H1 (cell line): ENCODE measurements around the gene NR2F1-AS1. TPM values are rescaled to one million over a fixed set of nuclear protein-coding genes. Genes with fewer than 3 reads are reported as not detected.

Experiments
- CTCF ChIA-PET: fragments of 300-600 bp; sonication (Branson Sonifier 250); formaldehyde crosslinking; loops from one replicate; lab custom pipeline; 2021; ENCODE audit not compliant: partially characterized antibody; lab: Charles Lee
- POLR2A ChIA-PET: fragments of 300-600 bp; sonication (Branson Sonifier 250); formaldehyde crosslinking; loops from one replicate; lab custom pipeline; 2021; ENCODE audit warnings: inconsistent platforms; ENCODE audit not compliant: partially characterized antibody; lab: Charles Lee
- DNase-seq, 2 experiments: peaks; one replicate each; pipeline versions ENCODE4 v3.0.0 to v3.0.0-alpha.2; 2010 to 2022; ENCODE audit warnings: low spot score in 2 of 2, low read depth in 1 of 2, mixed read lengths in 1 of 2
- FAIRE-seq: peaks from 2 replicates; lab custom pipeline; 2011; peaks lifted over from hg19 to GRCh38; lab: Jason Lieb, UNC
- H2AFZ ChIP-seq: 2 replicates; pipeline ENCODE4 v1.8.1; 2012; ENCODE audit warnings: low read length, inconsistent platforms
- H2AK5ac ChIP-seq: 2 replicates; pipeline ENCODE4 v1.6.1; 2013; ENCODE audit warnings: low read depth, low read length
- H2BK120ac ChIP-seq: replicated peaks from 2 replicates; pipeline ENCODE3; 2013; ENCODE audit warnings: low read depth, low read length, inconsistent platforms
- H2BK12ac ChIP-seq: 2 replicates; pipeline ENCODE4 v1.6.1; 2013; ENCODE audit warnings: low read depth, low read length
- H2BK15ac ChIP-seq: 2 replicates; pipeline ENCODE4 v1.6.1; 2013; ENCODE audit warnings: low read length
- H2BK20ac ChIP-seq: 2 replicates; pipeline ENCODE4 v1.6.1; 2013; ENCODE audit warnings: low read length
- H2BK5ac ChIP-seq: 2 replicates; pipeline ENCODE4 v1.6.1; 2013; ENCODE audit warnings: low read depth, low read length
- H3K14ac ChIP-seq: 2 replicates; pipeline ENCODE4 v1.6.1; 2013; ENCODE audit warnings: inconsistent platforms; ENCODE audit not compliant: insufficient read length
- H3K18ac ChIP-seq: 2 replicates; pipeline ENCODE4 v1.6.1; 2013; ENCODE audit warnings: low read length; ENCODE audit errors: extremely low read depth
- H3K23ac ChIP-seq: 2 replicates; pipeline ENCODE4 v1.6.1; 2013; ENCODE audit warnings: inconsistent platforms; ENCODE audit not compliant: insufficient read length
- H3K23me2 ChIP-seq: 2 replicates; pipeline ENCODE4 v1.6.1; 2013; ENCODE audit warnings: low read depth, low read length
- H3K27ac ChIP-seq: 2 replicates; pipeline ENCODE4 v1.6.1; 2011; ENCODE audit warnings: low read depth, low read length, inconsistent platforms
- H3K27me3 ChIP-seq, 4 experiments: replicated peaks in 1 of 4; 1 replicate in 1 of 4; 2 replicates in 3 of 4; pipeline versions ENCODE4 v1.6.1 to v1.8.1; 2011 to 2013; ENCODE audit warnings: low read length in 3 of 4, mild to moderate bottlenecking in 3 of 4, inconsistent platforms in 2 of 4, mixed read lengths in 2 of 4, moderate library complexity in 1 of 4; ENCODE audit not compliant: control insufficient read depth in 3 of 4, insufficient read depth in 3 of 4; ENCODE audit errors: extremely low read depth in 1 of 4
- H3K36me3 ChIP-seq, 4 experiments: 2 replicates each; pipeline versions ENCODE4 v1.6.1 to v1.8.1; 2011 to 2013; ENCODE audit warnings: mild to moderate bottlenecking in 4 of 4, low read length in 3 of 4, moderate library complexity in 2 of 4, control low read depth in 1 of 4, inconsistent platforms in 1 of 4; ENCODE audit not compliant: insufficient read depth in 4 of 4, control insufficient read depth in 2 of 4
- H3K4ac ChIP-seq: replicated peaks from 2 replicates; pipeline ENCODE3; 2013; ENCODE audit warnings: low read length, low read depth, mixed read lengths, inconsistent platforms; ENCODE audit not compliant: insufficient read length
- H3K4me1 ChIP-seq, 4 experiments: replicated peaks in 1 of 4; 1 replicate in 1 of 4; 2 replicates in 3 of 4; pipeline versions ENCODE4 v1.6.1 to v1.8.1; 2011 to 2013; ENCODE audit warnings: low read length in 3 of 4, inconsistent platforms in 2 of 4, mixed read lengths in 1 of 4; ENCODE audit not compliant: insufficient read depth in 4 of 4, control insufficient read depth in 3 of 4
- H3K4me2 ChIP-seq, 2 experiments: 2 replicates each; pipeline versions ENCODE4 v1.6.1 to v1.8.1; 2011 to 2013; ENCODE audit warnings: low read depth in 2 of 2, low read length in 2 of 2, control low read depth in 1 of 2, inconsistent platforms in 1 of 2, mild to moderate bottlenecking in 1 of 2; ENCODE audit not compliant: insufficient read depth in 1 of 2
- H3K4me3 ChIP-seq, 4 experiments: fragments of 200-600, 300-600 bp in 1 of 4; sonication (generic), shearing (Covaris generic), sonication (Bioruptor Twin) in 1 of 4; 2 replicates each; pipeline versions ENCODE4 v1.5.1 to v1.8.1; 2011 to 2016; ENCODE audit warnings: low read length in 4 of 4, low read depth in 3 of 4, control low read depth in 2 of 4, inconsistent platforms in 2 of 4, mild to moderate bottlenecking in 2 of 4, mixed read lengths in 1 of 4, moderate library complexity in 1 of 4; ENCODE audit not compliant: insufficient read depth in 2 of 4; ENCODE audit errors: extremely low read depth in 1 of 4
- H3K56ac ChIP-seq: replicated peaks from 2 replicates; pipeline ENCODE3; 2013; ENCODE audit warnings: low read depth, mild to moderate bottlenecking, mixed read lengths, low read length, inconsistent platforms; ENCODE audit not compliant: insufficient read length
- H3K79me1 ChIP-seq: 2 replicates; pipeline ENCODE4 v1.6.1; 2013; ENCODE audit warnings: low read depth, low read length, control low read depth
- H3K79me2 ChIP-seq, 2 experiments: 2 replicates each; pipeline versions ENCODE4 v1.6.1 to v1.8.1; 2012 to 2013; ENCODE audit warnings: low read length in 2 of 2, mild to moderate bottlenecking in 2 of 2, inconsistent platforms in 1 of 2; ENCODE audit not compliant: insufficient read depth in 2 of 2, control insufficient read depth in 1 of 2
- H3K9ac ChIP-seq, 4 experiments: replicated peaks in 1 of 4; 1 replicate in 1 of 4; 2 replicates in 3 of 4; pipeline versions ENCODE4 v1.6.1 to v1.8.1; 2011 to 2013; ENCODE audit warnings: low read depth in 3 of 4, low read length in 3 of 4, control low read depth in 2 of 4, mild to moderate bottlenecking in 2 of 4, moderate library complexity in 2 of 4, inconsistent platforms in 1 of 4; ENCODE audit errors: extremely low read depth in 1 of 4
- H3K9me3 ChIP-seq, 2 experiments: 2 replicates each; pipeline versions ENCODE4 v1.6.1 to v1.8.1; 2012 to 2013; ENCODE audit warnings: mild to moderate bottlenecking in 2 of 2, moderate library complexity in 2 of 2, control low read depth in 1 of 2, inconsistent platforms in 1 of 2, low read depth in 1 of 2, low read length in 1 of 2, mixed read lengths in 1 of 2; ENCODE audit not compliant: insufficient read depth in 2 of 2
- H4K20me1 ChIP-seq, 2 experiments: replicated peaks in 1 of 2; 2 replicates each; pipeline versions ENCODE3 to v1.8.1; 2011 to 2013; ENCODE audit warnings: inconsistent platforms in 2 of 2, low read length in 2 of 2, mild to moderate bottlenecking in 1 of 2; ENCODE audit not compliant: insufficient read depth in 2 of 2, control insufficient read depth in 1 of 2
- H4K5ac ChIP-seq: 2 replicates; pipeline ENCODE4 v1.6.1; 2013; ENCODE audit warnings: low read length, low read depth, mixed read lengths, inconsistent platforms; ENCODE audit not compliant: insufficient read length
- H4K8ac ChIP-seq: 2 replicates; pipeline ENCODE4 v1.8.0; 2013; ENCODE audit warnings: mild to moderate bottlenecking, moderate library complexity, low read length, inconsistent platforms; ENCODE audit not compliant: insufficient read depth; ENCODE audit errors: extremely low read depth
- H4K91ac ChIP-seq: replicated peaks from 2 replicates; pipeline ENCODE3; 2013; ENCODE audit warnings: low read length, mixed read lengths, inconsistent platforms; ENCODE audit not compliant: insufficient read length
- CBX8 ChIP-seq: fragments of 300-800, 300-1000 bp; sonication (generic); IDR thresholded peaks from 2 replicates; pipeline ENCODE4 v1.7.1; 2016; ENCODE audit warnings: low read depth, low read length, borderline replicate concordance
- EZH2 ChIP-seq: fragments of 200-600 bp; sonication (generic); IDR thresholded peaks from 2 replicates; pipeline ENCODE4 v1.7.1; 2012; ENCODE audit warnings: low read depth, mild to moderate bottlenecking, moderate library complexity, low read length, inconsistent platforms; ENCODE audit not compliant: severe bottlenecking
- KDM4A ChIP-seq: IDR thresholded peaks from one replicate; pipeline ENCODE4 v1.7.1; 2012; ENCODE audit warnings: low read depth, mild to moderate bottlenecking, moderate library complexity, low read length, inconsistent platforms; ENCODE audit not compliant: severe bottlenecking
- NRF1 ChIP-seq: IDR thresholded peaks from 2 replicates; pipeline ENCODE4 v1.6.1; 2011; ENCODE audit warnings: mild to moderate bottlenecking, low read depth, low read length, improper control_type of control experiment
- RNF2 ChIP-seq: fragments of 200-900, 300-1000 bp; sonication (generic); IDR thresholded peaks from 2 replicates; pipeline ENCODE4 v1.7.1; 2016; ENCODE audit warnings: borderline replicate concordance, low read depth, mild to moderate bottlenecking, antibody characterized with exemption, low read length; ENCODE audit not compliant: poor library complexity, severe bottlenecking; ENCODE audit errors: missing control alignments
- SUZ12 ChIP-seq: fragments of 200-600 bp; sonication (generic); IDR thresholded peaks from 2 replicates; pipeline ENCODE4 v1.6.1; 2012; ENCODE audit warnings: mild to moderate bottlenecking, inconsistent platforms, low read length, moderate library complexity, mixed read lengths
- WGBS, 2 experiments: shearing (Covaris generic) in 1 of 2; methylation state at CpG; one replicate each; pipeline versions ENCODE4 v1.1.6 to v1.1.7; 2013 to 2015; ENCODE audit warnings: low lambda C conversion rate in 2 of 2, mixed read lengths in 2 of 2, inconsistent platforms in 1 of 2, low coverage in 1 of 2, missing lambda C conversion rate in 1 of 2; ENCODE audit not compliant: insufficient replicate concordance in 2 of 2, insufficient coverage in 1 of 2, insufficient read length in 1 of 2; ENCODE audit errors: extremely low coverage in 1 of 2, missing lambda C conversion rate in 1 of 2; 5-methylcytosine and 5-hydroxymethylcytosine counted together
- polyA plus RNA-seq, 7 experiments: library from polyadenylated mRNA; depleted of rRNA in 3 of 7; stranded (reverse) in 5 of 7; unstranded in 2 of 7; fragments of >200 nt in 5 of 7; fragments of 200-250 nt in 2 of 7; gene quantifications; 1 replicate in 5 of 7; 2 replicates in 1 of 7; 4 replicates in 1 of 7; pipeline versions ENCODE4 v1.2.1 to v1.2.3, GENCODE V29; 2011 to 2013; ENCODE audit warnings: missing spikeins in 2 of 7, mixed read lengths in 2 of 7
- total RNA-seq: library from RNA; stranded (reverse); fragmentation: NEBNext Ultra II Directional; extraction: Animal tissue kit (Norgen Biotek cat#: 25700); gene quantifications from 2 replicates; pipeline ENCODE4 v1.2.1, GENCODE V29; 2021

NR2F1-AS1 gene
- total and polyA plus RNA-seq, 2 of the 8 experiments (the other 6 are each of a cell fraction or from before 2014, with no cell fraction given): 1.6 to 5.6 TPM

GRCh38 chr5:93578813-93579691 lies 2.0 kb downstream of the NR2F1-AS1 start:
- peaks cover 0 to 26% (median 17%) of the 10 kb centered on the region in 4 experiments; a peak in 5 of 7 replicates for H3K4me1 ChIP-seq
- H2BK15ac ChIP-seq: no peak overlapping the region
- H3K56ac ChIP-seq: no peak overlapping the region
- FAIRE-seq: no peak
- H3K27ac ChIP-seq: no peak overlapping the region
- H3K4ac ChIP-seq: no peak overlapping the region
- no peak overlapping the region for H2BK12ac ChIP-seq
- no peak overlapping the region for H2BK5ac ChIP-seq
- H3K27me3 ChIP-seq: peaks cover 75 to 98% (median 92%) of the 10 kb centered on the region in 4 experiments
- peak overlapping the region; percentile 6 to 61 (median 18); a peak in 5 of 8 replicates for H3K4me3 ChIP-seq
- no peak overlapping the region for H3K23ac ChIP-seq
- TF ChIP-seq SUZ12 (peak; percentile 71), KDM4A (peak; percentile 36), CBX8 (no peak; the same call in 1 of the 2 replicates), EZH2 (peak; percentile 74), RNF2 (peak; percentile 70), NRF1 (no peak)
- H2AK5ac ChIP-seq: no peak overlapping the region
- H4K91ac ChIP-seq: no peak overlapping the region
- CTCF ChIA-PET: interaction anchor here (0.6 to 2.2 kb wide), 11 partner anchors 9 to 1374 kb away, joined by 3 to 17 read pairs (median 4); no protein-coding TSS in a partner anchor
- H2BK120ac ChIP-seq: no peak overlapping the region
- peak overlapping the region; percentile 61 to 79 for H3K4me2 ChIP-seq
- no peaks in the 10 kb centered on the region for H3K79me1 ChIP-seq
- H4K5ac ChIP-seq: no peak overlapping the region
- no peak overlapping the region for H3K9ac ChIP-seq
- no peak overlapping the region for H2AFZ ChIP-seq
- POLR2A ChIA-PET: interaction anchor here (1.2 kb wide), 1 partner anchor 24 kb away, joined by 4 read pairs; no protein-coding TSS in a partner anchor
- no peaks in the 10 kb centered on the region for H3K9me3 ChIP-seq
- DNase-seq: peak in 1 of 2 experiments; percentile 67
- no peaks in the 10 kb centered on the region for H3K79me2 ChIP-seq
- H4K8ac ChIP-seq: no peak overlapping the region
- H3K23me2 ChIP-seq: peaks cover 14% of the 10 kb centered on the region; the same call in 1 of the 2 replicates
- peaks cover 0 to 2% (median 0%) of the 10 kb centered on the region in 4 experiments; a peak in 1 of 8 replicates for H3K36me3 ChIP-seq
- H3K18ac ChIP-seq: no peak overlapping the region; the same call in 1 of the 2 replicates
- H3K14ac ChIP-seq: no peak overlapping the region
- no peak overlapping the region for H2BK20ac ChIP-seq
- WGBS, 2 experiments: 2% methylated on average over 22 of the region's 49 CpGs; no CpG with 5 or more reads in 1 of the 2 experiments
- peaks cover 3 to 13% of the 10 kb centered on the region in 2 experiments for H4K20me1 ChIP-seq
